Measurements from ENCODE around the gene RMDN3. TPM values are rescaled to one million over a fixed set of nuclear protein-coding genes. Genes with fewer than 3 reads are reported as not detected.

The RMDN3 gene
- total RNA-seq, 1 donor from 2014 or later, result 20.3 TPM

DNA sequence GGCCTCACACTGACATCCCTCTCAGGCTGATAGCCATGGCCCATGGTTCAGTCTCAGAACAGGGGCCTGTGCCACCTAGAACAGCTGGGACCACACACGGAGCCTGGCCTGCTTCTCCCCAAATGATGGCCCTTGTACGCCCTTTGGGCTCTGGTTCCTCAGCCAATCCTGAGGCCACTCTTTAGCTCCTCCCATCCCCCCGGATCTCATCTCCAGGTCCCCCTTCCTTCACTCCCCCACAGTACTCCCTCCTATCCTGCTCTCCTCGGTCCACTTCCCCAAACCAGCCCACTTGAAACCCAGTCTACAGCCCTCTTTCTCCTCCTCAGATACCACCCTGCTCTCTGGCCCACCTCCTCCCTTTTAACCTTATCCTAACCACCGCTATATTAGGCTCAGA is 34.1 kb upstream of the RMDN3 start:
- H3K4me1 ChIP-seq, result peaks cover 30% of the 10 kb centered on the region
- H3K27ac ChIP-seq (replicated peaks), result no peak overlapping the region
- peaks cover 24% of the 10 kb centered on the region for H3K36me3 ChIP-seq
- no peaks in the 10 kb centered on the region for H3K27me3 ChIP-seq (ENCODE audit: low read depth)
- DNase-seq, result no peak
- intact Hi-C loops (cut with micrococcal nuclease), result loop anchor here (10.0 kb wide), 1 partner anchor 114 kb away; no protein-coding TSS in a partner anchor
- H3K9me3 ChIP-seq (replicated peaks), result no peaks in the 10 kb centered on the region
- no peak overlapping the region for H3K4me3 ChIP-seq
- TF ChIP-seq, protein P1, sequence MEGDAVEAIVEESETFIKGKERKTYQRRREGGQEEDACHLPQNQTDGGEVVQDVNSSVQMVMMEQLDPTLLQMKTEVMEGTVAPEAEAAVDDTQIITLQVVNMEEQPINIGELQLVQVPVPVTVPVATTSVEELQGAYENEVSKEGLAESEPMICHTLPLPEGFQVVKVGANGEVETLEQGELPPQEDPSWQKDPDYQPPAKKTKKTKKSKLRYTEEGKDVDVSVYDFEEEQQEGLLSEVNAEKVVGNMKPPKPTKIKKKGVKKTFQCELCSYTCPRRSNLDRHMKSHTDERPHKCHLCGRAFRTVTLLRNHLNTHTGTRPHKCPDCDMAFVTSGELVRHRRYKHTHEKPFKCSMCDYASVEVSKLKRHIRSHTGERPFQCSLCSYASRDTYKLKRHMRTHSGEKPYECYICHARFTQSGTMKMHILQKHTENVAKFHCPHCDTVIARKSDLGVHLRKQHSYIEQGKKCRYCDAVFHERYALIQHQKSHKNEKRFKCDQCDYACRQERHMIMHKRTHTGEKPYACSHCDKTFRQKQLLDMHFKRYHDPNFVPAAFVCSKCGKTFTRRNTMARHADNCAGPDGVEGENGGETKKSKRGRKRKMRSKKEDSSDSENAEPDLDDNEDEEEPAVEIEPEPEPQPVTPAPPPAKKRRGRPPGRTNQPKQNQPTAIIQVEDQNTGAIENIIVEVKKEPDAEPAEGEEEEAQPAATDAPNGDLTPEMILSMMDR (IDR thresholded peaks at IDR 0.05; ENCODE audit: borderline replicate concordance), result no peak

DNA sequence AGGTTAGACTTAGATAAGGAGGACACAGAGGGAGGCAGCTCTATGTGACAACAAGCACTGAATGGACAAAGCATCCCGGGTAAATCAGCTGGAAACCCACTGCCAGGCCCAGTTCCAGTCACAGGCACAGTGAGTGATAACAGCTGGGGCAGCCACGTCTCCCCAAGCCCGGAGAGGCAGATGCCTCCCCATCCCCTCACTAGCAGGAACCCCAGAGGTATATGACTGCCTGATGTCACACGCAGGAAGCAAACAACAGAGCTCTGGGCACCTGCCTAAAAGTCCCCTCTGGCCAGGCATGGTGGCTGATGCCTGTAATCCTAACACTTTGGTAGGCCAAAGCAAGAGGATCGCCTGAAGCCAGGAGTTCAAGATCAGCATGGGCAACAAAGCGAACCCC is 32.9 kb upstream of the RMDN3 start:
- no peak overlapping the region for H3K27ac ChIP-seq (replicated peaks)
- intact Hi-C loops (cut with micrococcal nuclease), result loop anchor here (10.0 kb wide), 1 partner anchor 113 kb away; no protein-coding TSS in a partner anchor
- TF ChIP-seq, protein P1 (IDR thresholded peaks at IDR 0.05; ENCODE audit: borderline replicate concordance), result no peak

DNA sequence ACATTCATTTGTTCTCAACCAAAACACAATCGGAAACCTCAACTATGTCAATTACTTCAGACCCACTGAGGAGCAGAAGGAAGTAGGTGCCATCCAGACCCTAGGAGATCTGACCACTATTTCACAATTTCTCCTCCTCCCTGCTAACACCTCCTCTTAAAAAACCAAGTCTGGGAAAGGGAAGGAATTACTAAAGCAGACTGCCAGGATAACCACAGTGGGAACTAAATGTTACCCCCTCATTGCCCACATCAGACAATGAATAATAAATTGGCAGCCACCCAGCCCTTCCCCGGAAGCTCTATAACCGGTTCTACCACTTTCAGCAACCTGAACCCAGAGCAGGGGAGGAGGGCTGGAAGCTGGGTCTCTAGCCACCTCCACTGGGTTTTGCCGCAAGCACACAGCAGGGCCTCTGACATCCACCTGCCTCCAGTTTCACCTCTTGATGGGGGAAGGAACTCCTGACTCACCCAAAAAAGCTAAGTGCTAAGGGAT is 32.3 kb upstream of the RMDN3 start:
- H3K4me1 ChIP-seq, result peaks cover 21% of the 10 kb centered on the region
- no peak overlapping the region for H3K27ac ChIP-seq (replicated peaks)
- no peak overlapping the region for H3K4me3 ChIP-seq
- no peaks in the 10 kb centered on the region for H3K27me3 ChIP-seq (ENCODE audit: low read depth)
- TF ChIP-seq, protein P1 (IDR thresholded peaks at IDR 0.05; ENCODE audit: borderline replicate concordance), result no peak
- peaks cover 22% of the 10 kb centered on the region for H3K36me3 ChIP-seq
- intact Hi-C loops (cut with micrococcal nuclease), result loop anchor here (10.0 kb wide), 1 partner anchor 113 kb away; no protein-coding TSS in a partner anchor
- DNase-seq, result no peak
- no peaks in the 10 kb centered on the region for H3K9me3 ChIP-seq (replicated peaks)

More for the DNA sequence above, 32.9 kb upstream of the RMDN3 start:
- Histone ChIP-seq H3K36me3 (peaks cover 24% of the 10 kb centered on the region), H3K9me3 (replicated peaks) (no peaks in the 10 kb centered on the region), H3K4me3 (no peak overlapping the region), H3K4me1 (peaks cover 21% of the 10 kb centered on the region), H3K27me3 (ENCODE audit: low read depth) (no peaks in the 10 kb centered on the region)
- no peak for DNase-seq

DNA sequence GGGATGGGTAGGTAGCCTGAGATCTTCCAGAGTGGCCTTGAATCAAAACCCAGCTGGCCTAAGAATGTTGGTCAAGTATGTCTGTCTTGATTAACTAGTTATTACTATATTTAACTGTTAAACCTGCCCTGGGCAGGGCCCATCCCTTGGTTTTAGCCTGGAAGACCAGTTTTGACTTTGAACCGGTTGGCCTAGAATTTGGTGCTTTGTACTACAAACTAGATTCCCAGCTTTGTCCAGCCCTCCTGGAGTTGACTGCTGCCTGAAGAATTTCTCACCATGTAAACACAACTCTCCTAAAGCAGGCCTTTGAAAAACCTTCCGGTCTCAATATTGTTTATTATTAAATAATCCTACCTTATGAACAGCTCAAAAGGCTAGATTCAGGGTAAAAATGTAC is 30.8 kb upstream of the RMDN3 start:
- no peak for DNase-seq
- intact Hi-C loops (cut with micrococcal nuclease), result loop anchor here (10.0 kb wide), 1 partner anchor 111 kb away; no protein-coding TSS in a partner anchor
- no peaks in the 10 kb centered on the region for H3K9me3 ChIP-seq (replicated peaks)
- H3K4me3 ChIP-seq, result no peak overlapping the region
- H3K27me3 ChIP-seq (ENCODE audit: low read depth), result no peaks in the 10 kb centered on the region
- TF ChIP-seq, protein P1 (IDR thresholded peaks at IDR 0.05; ENCODE audit: borderline replicate concordance), result no peak
- H3K27ac ChIP-seq (replicated peaks), result no peak overlapping the region
- peaks cover 21% of the 10 kb centered on the region for H3K4me1 ChIP-seq
- H3K36me3 ChIP-seq, result peaks cover 7% of the 10 kb centered on the region

DNA sequence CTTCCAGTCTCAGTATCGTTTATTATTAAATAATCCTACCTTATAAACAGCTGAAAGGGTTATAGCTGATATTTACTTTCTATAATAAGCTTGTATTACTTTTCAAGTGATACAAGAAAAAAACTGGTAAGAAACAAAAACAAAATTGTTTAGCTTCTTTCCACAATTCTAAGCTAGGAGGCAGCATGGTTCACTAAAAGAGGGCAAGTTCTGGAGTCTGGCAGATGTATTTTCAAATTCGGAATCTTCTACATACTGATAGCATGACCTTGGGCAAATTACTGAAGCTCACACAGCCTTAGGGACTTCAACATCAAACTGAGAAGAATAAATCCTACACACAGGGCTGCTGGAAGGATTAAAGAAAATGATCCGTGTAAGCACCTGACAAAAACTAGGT is 30.1 kb upstream of the RMDN3 start:
- H3K4me1 ChIP-seq, result peaks cover 14% of the 10 kb centered on the region
- no peak overlapping the region for H3K27ac ChIP-seq (replicated peaks)
- TF ChIP-seq, protein P1 (IDR thresholded peaks at IDR 0.05; ENCODE audit: borderline replicate concordance), result no peak
- intact Hi-C loops (cut with micrococcal nuclease), result loop anchor here (10.0 kb wide), 1 partner anchor 110 kb away; no protein-coding TSS in a partner anchor
- no peaks in the 10 kb centered on the region for H3K9me3 ChIP-seq (replicated peaks)
- peaks cover under 1% of the 10 kb centered on the region for H3K36me3 ChIP-seq
- no peak overlapping the region for H3K4me3 ChIP-seq
- H3K27me3 ChIP-seq (ENCODE audit: low read depth), result no peaks in the 10 kb centered on the region
- no peak for DNase-seq
